Midbrain (tissue), 1 donor: ENCODE results near the gene HDAC4.

ENCODE experiments used
- DNase-seq: peaks from one replicate; lab custom pipeline; 2025; lab: John Stamatoyannopoulos, UW

HDAC4 gene

DNA sequence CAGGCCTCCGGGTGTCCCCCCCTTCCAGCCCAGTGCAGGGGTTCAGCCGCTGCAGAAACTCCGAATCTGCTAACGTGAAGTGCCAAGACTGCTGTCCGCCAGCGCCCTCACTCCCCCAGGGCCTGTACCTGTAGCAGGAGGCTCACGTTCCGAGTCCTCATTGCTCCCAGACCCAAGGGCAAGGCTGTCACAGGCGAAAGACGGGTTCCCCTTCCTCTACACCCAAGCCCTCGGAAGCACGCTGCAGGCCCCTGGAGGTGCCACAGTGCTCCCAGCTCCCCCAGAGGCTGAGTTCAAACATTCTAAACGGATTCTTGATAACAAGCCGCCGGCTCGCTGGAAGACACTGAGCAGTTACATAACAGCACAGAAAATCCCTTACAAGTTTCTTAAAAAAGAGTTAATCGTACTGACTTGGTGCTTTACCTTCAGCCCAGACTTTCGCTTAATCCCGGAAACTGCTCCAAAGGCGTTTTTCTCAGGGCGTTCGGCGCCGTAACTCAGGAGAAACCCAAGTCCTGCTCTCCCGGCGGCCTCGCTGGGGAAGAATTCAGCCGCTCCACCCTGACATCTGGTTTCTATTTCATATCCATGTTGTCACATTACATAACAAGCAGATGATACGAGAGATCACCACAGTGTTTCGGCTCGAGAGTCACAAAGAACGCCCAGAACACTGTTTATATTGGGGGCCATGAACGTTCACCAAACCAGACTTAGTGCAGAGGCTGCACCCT is 92.0 kb downstream of the HDAC4 start:
- no peak for DNase-seq

DNA sequence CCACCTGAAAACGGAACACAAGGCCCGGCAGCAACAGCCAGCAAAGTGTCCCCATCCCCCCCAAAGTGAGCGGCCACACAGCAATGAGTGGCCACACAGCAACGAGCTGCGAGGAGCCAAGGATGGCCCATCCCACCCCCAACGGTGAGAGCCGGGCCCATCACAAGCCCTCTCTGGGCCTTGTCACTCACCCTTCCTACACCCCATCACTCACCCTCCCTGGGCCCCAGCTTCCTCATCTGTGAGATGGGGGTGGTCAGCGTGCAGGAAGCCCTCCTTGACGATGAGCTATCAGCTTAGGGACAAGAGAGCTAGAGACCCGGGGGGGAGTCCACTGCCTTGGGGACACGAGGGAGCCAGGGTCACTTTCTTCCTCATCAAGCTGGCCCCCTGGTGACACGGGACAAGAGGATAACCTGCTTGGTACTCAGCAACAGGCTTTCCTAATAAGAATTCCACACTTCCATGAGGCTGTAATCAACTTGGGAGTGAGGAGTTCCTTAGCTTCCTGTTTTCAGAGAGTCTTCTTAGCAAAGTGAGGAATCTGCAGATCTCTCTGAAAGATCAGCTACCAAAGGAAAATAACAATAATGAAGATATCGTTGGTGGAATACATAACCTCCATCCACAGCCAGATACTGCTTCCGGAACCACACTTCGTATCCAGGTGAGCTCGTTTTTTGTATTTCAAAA is 92.8 kb downstream of the HDAC4 start:
- no peak for DNase-seq

DNA sequence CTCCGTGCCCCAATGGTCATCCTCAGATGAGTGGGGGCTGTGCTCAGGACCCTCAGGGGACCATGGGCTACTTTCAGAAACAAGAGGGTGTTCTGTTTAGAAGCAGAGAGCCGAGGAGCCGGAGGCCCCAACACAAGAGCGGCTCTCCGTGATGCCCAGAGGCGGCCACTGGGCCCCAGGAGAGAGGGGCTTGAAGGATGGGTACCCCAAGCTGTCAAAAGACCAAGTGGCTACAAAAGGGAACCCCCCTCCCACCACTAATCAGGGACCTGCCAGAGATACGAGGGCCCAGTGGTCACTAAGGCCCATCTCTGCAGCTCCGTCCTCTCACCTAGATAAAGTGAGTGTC is 93.6 kb downstream of the HDAC4 start:
- no peak for DNase-seq

DNA sequence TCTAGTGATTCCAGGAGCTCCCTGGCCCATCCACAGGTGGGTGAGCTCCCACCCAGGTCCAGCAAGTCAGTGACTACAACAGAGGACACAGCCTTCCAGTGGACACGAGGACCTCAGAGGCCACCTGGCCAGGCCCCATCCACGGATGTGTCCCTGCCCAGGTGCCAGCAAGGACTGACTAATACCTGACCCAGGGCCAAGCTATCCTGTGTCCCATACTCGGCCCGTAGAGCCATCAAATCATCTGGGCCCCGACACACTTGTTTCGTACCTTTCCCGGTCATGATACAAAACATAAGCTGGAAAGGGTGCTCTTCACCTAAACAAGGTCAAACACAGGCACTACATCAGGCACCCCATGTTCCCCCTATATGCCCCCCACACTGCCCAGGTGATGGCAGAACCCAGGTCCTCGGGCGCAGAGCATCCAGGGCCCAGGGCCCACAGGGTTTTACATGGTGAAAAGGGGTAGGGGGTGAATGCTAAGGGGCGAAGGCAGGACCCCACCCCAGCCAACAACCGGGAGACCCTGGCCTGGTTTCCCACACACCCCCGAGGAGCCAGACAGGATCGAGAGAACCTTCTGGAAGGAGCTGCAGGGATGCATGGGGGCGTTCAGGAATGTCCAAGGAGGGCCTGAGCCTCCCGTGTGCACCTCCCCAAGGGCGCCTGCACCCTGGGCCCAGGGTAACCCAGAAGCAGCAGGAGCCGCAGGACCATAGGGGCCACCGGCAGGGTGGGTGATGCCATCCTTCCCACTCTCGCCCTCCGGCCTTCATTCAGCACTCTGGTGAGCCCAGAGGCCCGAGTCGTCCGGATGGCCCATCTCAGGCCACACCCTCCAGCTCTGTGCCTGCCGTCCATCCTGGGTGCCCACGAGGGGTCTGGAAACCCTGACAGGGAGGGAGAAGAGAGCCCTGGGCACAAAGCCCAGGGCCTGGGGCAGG is 94.3 kb downstream of the HDAC4 start:
- DNase-seq: no peak

DNA sequence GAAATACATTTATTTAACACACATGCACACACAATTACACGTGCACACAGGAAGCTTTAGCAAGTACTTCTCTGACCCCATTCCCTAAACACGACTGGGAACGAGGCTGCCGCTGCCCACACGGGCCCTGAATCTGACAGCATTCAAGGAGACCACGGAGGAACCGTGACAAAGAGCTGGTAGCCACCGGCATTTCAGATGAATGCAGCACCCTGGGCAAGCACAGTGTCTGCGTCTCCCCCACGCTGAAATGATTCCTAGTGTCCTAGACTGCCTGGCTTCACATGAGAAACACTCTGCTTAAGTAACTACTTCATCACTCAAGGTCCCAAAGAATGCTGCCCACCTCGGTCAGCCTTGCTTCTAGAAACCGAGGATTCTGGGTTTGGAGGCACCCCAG is 95.0 kb downstream of the HDAC4 start:
- DNase-seq: no peak

DNA sequence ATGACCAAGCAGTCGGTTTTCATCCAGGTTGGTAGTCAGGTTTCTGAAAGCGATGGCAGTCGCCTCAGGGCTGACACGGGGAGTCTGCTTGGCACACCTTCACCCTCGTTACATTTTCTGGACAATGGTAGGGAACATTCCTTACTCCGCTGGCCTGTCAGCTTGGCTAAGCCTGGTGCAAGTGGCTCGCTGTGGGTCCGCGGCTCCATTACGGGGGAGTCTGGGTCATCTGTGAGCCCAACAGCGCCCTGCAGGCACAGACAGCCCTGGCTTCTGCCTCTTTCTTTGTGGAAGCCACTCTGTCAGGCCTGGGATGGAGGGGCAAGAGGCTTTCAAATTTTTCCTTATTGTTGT is 95.6 kb downstream of the HDAC4 start:
- no peak for DNase-seq

DNA sequence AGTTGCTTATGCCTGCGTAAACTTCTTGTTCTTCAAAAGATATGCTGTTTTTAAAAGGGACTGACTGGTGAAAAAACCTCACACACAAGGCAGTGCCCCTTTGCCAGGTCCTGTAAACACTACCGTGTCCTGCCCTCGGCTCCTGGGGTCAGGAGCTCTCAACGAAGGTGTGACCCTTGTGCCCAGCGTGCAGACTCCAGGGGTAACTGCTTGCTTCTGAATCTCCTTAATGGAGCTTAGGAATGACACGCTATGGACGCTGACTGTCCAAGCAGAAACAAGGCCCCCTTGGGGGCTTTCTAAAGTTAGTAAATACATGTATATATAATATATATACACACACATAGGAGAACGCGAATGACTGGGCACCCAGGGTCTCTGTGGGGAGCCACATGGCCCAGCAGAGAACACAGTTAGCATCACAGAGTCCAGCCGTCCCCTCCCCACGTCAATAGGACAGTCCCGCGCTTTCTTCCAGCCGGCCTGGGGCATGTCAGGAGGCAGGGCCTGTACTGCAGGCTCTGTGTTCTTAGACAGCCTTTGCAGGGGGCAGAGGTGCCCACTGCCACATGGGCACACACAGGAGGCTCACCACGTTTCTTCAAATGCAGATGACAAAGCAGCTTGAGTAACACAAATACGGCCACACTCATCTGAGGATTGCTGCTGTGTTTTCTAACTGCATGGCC is 96.1 kb downstream of the HDAC4 start:
- DNase-seq: no peak

DNA sequence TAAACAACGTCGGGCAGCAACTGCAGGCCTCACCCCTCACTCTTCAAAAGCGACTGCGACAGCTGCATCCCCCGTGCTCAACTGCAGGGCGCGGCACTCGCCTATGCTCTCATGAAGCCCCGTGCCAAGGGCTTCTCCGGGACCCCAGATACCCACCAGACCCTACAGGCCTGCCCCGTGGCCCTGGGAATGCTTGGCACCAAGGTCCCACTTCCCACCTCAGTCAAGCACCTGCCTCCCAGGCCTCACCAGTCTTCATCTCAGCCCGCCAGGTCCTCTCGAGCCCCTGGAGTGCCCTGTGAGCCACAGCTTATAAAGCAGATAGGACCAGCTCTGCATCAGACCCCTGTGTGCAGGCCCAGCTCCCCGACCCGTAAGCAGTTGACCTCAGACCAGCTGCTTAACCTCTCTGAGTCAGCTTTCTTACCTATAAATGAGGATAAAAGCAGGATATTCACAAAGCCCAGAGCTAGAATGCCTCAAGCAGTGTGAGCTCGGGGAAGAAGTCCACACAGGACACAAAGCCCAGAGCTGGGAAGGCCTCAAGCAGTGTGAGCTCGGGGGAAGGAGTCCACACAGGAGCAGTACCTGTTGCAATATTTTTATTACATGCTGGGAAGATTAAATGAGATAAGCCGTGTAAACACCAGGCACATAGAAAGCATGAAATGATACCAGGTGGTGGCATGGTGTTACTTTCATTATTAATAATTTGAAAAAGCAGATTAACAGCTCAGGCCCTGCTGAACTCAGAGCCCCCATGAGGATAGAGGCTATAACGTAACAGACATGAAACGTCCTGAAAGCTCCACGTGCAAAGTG is 96.9 kb downstream of the HDAC4 start:
- DNase-seq: no peak

DNA sequence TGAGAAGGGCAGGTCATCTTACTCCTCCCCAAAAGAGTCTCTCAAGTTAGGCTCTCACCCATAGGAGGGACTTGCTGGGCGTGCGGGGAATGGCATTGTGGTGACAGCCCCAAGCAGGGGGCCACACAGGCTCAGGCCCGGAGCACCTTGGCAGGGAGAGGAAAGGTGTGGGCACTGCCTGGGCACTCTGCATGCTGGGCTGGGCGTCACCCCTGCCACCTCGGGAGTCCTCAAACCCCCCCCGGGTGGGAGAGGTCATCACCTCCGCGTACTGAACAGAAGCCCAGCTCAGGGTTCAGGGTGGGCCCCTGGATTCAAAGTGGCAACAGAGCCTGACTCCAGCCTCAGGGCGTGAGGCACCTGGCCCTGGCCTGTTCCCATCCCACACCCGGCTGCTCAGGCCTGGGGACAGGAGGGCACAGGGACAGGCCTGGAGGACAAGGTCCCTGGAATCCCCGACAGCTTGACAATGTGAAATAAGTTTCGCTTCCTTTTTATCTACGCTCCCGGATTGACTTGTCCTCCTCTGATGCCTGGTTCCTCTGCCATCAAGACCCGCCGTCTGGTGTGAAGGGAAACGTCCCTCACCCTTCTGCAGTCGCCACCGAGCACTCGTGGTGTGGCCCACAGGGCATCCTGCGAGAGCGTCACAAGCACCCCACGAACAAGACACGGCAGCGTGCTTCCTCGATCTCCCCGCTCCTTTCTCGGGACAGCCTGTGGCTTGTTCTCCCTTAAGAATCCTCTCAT is 97.8 kb downstream of the HDAC4 start:
- peak; percentile 16 for DNase-seq

DNA sequence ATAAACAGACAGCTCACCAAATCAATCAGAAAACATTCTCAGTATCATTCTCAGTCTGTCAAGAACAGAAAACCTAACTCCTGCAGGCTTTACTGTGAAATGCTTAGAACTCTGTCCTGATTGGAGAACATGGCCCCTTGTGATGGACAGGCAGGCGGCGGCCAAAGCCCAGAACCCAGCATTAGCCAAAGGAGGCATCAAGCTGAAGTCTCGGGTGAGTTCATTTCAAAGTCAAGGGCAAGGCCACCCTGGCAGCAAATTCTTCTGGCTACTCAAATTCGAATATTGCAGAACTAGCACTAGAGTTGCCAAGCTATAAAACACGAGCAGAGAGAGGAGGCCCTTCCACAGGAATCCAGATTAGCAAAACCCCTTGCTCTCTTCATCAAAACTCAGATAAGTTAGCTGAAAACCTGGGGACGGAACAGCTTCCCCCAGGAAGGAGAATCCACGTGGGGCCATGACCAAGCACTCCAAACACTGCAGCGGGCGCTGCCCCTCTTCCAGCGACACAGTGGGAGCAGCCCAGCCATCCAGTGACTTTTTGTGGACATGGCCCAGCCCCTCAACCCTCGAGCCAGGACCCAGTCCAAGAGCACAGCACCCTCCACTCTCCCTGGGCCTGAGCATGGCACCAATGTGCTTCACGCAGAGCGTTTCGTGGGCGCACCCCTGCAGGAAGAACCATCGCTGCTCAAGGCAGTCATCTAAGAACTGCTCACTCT is 98.6 kb downstream of the HDAC4 start:
- DNase-seq: no peak

DNA sequence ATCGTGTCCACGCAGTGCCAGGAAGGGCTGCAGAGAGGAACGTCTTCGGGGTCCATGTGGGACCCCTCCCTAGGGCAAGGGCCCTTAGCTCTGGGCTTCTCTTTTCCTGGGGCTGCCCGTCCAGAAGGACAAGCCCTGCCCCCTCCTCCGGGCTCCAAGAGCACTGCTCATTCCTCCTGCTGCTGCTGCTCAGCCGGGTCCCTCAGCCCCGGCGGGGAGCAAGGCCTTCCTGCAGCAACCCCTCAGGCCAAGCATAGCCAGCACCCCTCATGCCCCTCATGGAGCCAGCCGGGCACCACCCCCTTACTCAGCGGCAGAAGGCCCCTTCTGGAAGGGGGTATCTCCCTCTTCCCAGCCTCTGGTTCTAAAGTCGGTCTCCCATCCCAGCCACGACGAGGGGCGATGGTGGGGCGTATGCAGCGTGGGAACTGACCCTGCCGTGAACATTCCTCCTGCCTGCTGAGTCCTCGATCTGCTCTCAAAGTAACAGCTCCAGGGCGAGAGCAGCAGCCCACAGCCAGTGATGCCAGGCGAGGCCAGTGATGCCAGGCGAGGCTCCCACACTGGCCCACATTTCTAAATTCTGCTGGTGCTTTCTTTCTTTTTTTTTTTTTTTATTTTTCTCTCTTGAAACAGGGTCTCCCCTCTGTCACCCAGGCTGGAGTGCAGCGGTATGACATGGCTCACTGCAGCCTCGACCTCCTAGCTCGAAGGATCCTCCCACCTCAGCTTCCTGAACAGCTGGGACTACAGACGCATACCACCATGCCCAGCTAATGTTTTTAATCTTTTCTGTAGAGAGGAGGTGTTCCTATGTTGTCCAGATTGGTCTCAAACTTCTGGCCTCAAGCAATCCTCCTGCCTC is 99.7 kb downstream of the HDAC4 start:
- no peak for DNase-seq

DNA sequence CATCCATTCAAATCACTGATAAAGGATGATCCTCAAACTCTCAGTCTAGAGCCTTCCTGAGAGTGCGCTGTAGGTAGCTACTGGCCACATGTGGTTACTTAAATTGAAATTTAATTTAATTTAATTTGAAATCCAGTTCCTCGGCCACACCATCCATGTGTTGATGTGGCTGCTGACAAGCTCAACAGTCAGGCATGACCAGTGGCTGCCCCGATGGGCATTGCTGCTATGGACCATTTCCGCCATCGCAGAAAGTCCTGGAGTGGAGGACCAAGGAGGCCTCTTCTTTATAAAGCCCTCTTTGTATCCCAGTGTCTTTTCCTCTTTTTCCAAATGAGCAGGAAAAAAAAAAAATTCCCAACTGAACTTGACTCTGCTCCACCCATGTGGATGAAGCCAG is 100.6 kb downstream of the HDAC4 start:
- no peak for DNase-seq

DNA sequence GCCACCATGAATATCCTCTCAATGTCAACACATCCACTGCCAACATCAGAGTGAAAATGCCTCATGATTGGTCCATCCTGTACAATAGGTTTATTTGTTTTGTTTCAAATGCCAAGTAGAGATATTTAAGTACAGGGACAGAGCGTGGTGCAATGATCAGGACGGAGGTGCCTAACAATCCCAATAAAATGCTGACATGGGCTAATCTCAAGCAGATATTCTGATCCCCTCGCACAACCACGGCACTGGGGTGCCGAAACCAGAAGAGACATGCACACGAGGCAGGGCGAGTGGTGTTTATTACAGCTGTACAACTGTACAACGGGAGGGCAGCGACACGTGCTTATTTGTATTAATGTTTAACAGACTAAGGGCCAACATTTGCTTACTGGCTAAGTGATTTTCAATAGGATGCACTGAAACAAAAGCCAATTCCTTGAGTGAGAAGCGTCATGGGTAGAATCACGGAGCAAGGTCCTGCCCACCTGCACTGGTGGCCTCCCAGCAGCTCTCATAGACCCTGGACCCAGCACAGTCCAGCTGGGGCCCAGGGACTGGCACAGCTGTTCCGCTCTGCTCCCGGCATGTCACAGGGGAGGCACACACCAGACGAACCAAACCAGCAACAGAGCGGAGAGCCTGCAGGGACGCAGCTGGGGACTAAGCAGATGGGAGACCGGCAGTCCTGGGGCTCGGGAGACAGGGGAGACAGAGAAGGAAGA is 101.4 kb downstream of the HDAC4 start:
- no peak for DNase-seq

DNA sequence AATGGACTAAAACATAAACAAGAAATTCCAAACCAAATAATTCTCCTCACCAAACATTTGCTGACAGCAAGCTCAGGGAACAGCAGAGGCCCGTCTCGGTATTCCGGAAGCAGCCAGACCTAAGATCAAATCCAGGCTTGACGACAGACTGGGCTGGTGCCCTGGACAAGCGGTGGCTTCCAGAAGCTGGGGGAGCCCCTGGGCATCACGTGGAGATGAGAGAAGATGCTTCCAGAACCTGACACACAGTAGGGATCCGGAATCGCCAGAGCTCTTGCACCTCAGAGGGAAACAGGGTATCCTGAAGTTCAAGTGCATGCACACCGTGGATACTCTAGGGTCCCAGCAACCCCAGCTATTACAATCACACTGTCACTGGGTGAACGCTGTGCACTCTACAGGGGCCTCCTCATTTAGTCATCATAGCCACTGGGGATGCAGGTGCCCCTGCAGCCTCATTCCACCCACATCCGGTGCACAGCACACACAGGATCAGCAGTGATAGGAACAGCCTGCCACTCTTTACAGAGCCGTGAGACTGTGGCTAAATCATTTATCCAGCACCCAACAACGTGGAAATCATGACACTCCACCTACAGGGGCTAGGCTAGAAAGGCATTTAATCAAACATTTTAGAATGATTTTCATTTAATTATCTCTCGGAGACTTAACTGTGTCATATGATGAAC is 102.6 kb downstream of the HDAC4 start:
- no peak for DNase-seq

DNA sequence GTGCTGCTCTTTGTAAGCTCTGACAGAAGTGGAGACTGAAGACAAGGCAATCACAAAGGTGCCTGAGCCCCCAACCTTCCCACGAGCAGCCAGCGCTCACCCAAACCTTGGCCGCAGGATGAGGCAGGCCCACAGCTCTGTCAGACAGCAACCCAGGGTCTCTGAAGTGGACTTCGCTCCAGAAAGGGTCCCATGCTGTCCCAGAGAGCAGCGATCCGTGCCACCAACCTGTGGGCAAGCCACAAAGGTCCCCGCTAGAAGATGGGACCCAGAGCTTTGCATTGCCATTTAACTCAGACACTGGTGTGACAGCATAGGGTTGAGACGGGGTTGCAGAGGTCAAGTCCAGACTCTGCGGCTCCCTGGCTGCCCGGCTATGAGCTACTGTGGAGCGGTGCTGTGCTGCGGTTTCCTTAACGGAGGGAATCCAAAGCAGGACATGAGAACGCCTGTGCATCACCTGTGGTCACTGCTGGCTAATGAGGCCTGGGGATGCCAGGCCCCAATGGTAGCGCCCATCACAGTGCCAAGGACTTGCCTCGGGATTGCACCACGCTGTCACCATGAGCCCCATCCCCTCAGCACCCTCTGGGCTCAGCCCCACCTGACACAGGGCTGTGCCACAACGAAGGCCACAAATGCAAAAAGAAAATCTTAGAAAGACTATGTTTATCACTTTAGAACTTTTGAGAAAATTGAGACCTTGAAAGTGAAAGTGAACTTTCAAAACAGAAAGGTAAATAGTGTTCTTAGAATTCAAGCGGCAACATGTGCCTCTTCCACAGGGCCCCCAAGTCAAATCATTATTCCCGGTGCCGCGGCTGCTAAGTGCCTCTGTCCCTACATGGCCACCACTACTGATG is 103.4 kb downstream of the HDAC4 start:
- DNase-seq: no peak

DNA sequence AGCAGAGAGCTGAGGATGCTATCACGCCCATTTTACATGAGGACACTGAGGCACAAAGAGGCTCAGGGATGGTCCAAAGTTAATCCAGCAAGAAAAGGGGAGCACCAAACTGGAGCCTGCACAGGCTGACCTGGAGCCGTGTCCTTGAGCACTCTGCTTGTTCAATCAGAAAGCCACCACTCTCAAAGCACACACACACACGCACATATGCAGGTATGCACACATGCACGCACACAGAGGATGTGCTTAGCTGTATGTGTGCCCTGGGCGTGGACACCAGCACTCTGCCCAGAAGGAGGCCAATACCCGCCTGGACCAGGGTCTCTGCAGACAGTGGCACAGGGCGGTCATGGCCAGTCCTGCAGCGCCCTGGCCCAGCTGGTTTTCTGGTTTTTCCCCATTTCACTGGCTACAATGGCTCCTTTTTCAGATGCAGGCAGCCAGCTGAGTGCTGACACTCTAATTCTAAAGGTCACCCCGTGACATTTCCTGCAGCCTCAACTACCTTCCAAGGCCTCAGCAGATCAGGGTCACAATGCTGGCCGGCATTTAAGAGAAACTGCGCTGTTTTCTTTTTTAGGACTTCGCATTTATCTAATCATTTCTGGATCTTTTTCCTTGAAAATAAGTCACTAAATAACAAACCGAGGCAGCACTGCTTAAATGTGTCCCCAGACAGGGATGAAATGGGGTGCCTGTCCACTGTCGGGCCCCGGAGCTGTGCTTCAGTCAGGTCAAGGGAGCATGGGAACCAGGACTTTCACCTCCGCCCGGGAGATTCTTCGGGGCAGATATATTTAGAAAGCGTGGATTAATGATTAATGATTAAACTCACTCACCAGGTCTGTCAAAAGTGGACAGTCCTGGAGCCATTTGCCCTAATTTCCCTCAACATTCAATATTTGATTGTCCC is 104.5 kb downstream of the HDAC4 start:
- peak; percentile 43 for DNase-seq
